HCT116 (cell line): ENCODE data around the gene DNAJC5G. TPM values are rescaled to one million over a fixed set of nuclear protein-coding genes. Genes with fewer than 3 reads are reported as not detected.

Experiments used
- ATAC-seq: fragments of 200-7000 bp; cut with Tn5 transposase; 2 replicates; pipeline ENCODE4 v1.9.1; 2020; ENCODE audit warnings: mild to moderate bottlenecking, moderate library complexity
- BruUV-seq: library from RNA; stranded (reverse); fragments of 400-500 nt; replicated peaks from 2 replicates; lab custom pipeline; 2021; lab: Mats Ljungman, UMichigan
- CTCF ChIA-PET: fragments of 300-600 bp; sonication (Branson Sonifier 250); formaldehyde crosslinking; loops from one replicate; lab custom pipeline; 2021; ENCODE audit warnings: antibody characterized with exemption; lab: Charles Lee
- POLR2A ChIA-PET: fragments of 300-600, 350-600 bp; sonication (Branson Sonifier 250); formaldehyde crosslinking; loops from one replicate; lab custom pipeline; 2021; ENCODE audit warnings: antibody characterized with exemption; lab: Charles Lee
- RAD21 ChIA-PET, 2 experiments: fragments of 300-600 bp; sonication (Branson Sonifier 250); formaldehyde crosslinking; loops; one replicate each; lab custom pipeline; 2023; ENCODE audit warnings: low total read pairs in 2 of 2; ENCODE audit not compliant: uncharacterized antibody in 2 of 2, unreplicated experiment in 2 of 2, low non-redundant PET in 1 of 2; lab: Charles Lee
- DNase-seq: peaks from one replicate; pipeline ENCODE4 v3.0.0-alpha.2; 2010; ENCODE audit warnings: low read depth, low spot score
- H2AFZ ChIP-seq: fragments of 200-600 bp; shearing (Covaris generic), sonication (generic); 2 replicates; pipeline ENCODE4 v1.6.1; 2017; ENCODE audit warnings: low read depth, mixed run types, mixed read lengths, antibody characterized with exemption, low read length; ENCODE audit not compliant: poor library complexity, severe bottlenecking
- H3K27ac ChIP-seq: 2 replicates; pipeline ENCODE4 v1.5.1; 2012; ENCODE audit warnings: low read depth, low read length
- H3K27me3 ChIP-seq: fragments of 200-600 bp; sonication (generic); 2 replicates; pipeline ENCODE4 v1.6.1; 2016; ENCODE audit warnings: mixed run types, low read length, mixed read lengths; ENCODE audit not compliant: insufficient read depth
- H3K36me3 ChIP-seq, 2 experiments: fragments of 200-500 bp in 1 of 2; fragments of 200-600 bp in 1 of 2; sonication (Bioruptor generic) in 1 of 2; sonication (generic) in 1 of 2; 2 replicates each; pipeline versions ENCODE4 v1.5.1 to v1.6.1; 2014 to 2016; ENCODE audit warnings: low read length in 2 of 2, inconsistent platforms in 1 of 2, mixed read lengths in 1 of 2, mixed run types in 1 of 2; ENCODE audit not compliant: insufficient read depth in 2 of 2, control insufficient read depth in 1 of 2
- H3K4me1 ChIP-seq, 2 experiments: fragments of 200-600 bp in 1 of 2; sonication (generic) in 1 of 2; 2 replicates each; pipeline versions ENCODE4 v1.5.1 to v1.6.1; 2012 to 2017; ENCODE audit warnings: low read length in 2 of 2, inconsistent platforms in 1 of 2, mild to moderate bottlenecking in 1 of 2, mixed read lengths in 1 of 2, mixed run types in 1 of 2, moderate library complexity in 1 of 2; ENCODE audit not compliant: insufficient read depth in 2 of 2, control insufficient read depth in 1 of 2
- H3K4me2 ChIP-seq: fragments of 200-600 bp; sonication (generic); 2 replicates; pipeline ENCODE4 v1.6.1; 2017; ENCODE audit warnings: mixed run types, low read length, mixed read lengths
- H3K4me3 ChIP-seq, 2 experiments: fragments of 200-600 bp in 1 of 2; sonication (generic) in 1 of 2; replicated peaks in 1 of 2; 2 replicates each; pipeline ENCODE4 v1.5.1; 2011 to 2016; ENCODE audit warnings: low read length in 2 of 2, control low read depth in 1 of 2, low read depth in 1 of 2, mild to moderate bottlenecking in 1 of 2, mixed read lengths in 1 of 2, mixed run types in 1 of 2
- H3K79me2 ChIP-seq: fragments of 200-600 bp; sonication (generic); 2 replicates; pipeline ENCODE4 v1.6.1; 2017; ENCODE audit warnings: mild to moderate bottlenecking, mixed run types, low read length, moderate library complexity, mixed read lengths; ENCODE audit not compliant: insufficient read depth
- H3K9ac ChIP-seq: fragments of 200-600 bp; sonication (generic); 2 replicates; pipeline ENCODE4 v1.6.1; 2016; ENCODE audit warnings: low read length, mixed read lengths
- H3K9me2 ChIP-seq: fragments of 200-600 bp; sonication (generic), shearing (Covaris generic); 2 replicates; pipeline ENCODE4 v1.6.1; 2017; ENCODE audit warnings: mixed run types, mild to moderate bottlenecking, moderate library complexity; ENCODE audit not compliant: insufficient read depth
- H3K9me3 ChIP-seq, 2 experiments: fragments of 200-500 bp in 1 of 2; fragments of 200-600 bp in 1 of 2; sonication (Bioruptor generic) in 1 of 2; sonication (generic) in 1 of 2; 2 replicates each; pipeline ENCODE4 v1.6.1; 2014 to 2017; ENCODE audit warnings: low read length in 2 of 2, mixed read lengths in 2 of 2, inconsistent platforms in 1 of 2, low read depth in 1 of 2, mild to moderate bottlenecking in 1 of 2, mixed run types in 1 of 2, moderate library complexity in 1 of 2; ENCODE audit not compliant: control insufficient read depth in 1 of 2, insufficient read depth in 1 of 2
- H4K20me1 ChIP-seq: fragments of 200-600 bp; sonication (generic), shearing (Covaris generic); 2 replicates; pipeline ENCODE4 v1.6.1; 2017; ENCODE audit warnings: mixed run types, mild to moderate bottlenecking, moderate library complexity; ENCODE audit not compliant: insufficient read depth
- CBX3 ChIP-seq: IDR thresholded peaks from 2 replicates; pipeline ENCODE4 v1.6.1; 2012; ENCODE audit warnings: low read depth
- CEBPB ChIP-seq: IDR thresholded peaks from 2 replicates; pipeline ENCODE4 v1.6.1; 2012; ENCODE audit warnings: low read depth
- CTCF ChIP-seq, 3 experiments: fragments of 200-600 bp in 1 of 3; sonication (generic) in 1 of 3; IDR thresholded peaks in 2 of 3; conservative IDR thresholded peaks in 1 of 3; 2 replicates each; pipeline ENCODE4 v1.5.1; 2012 to 2017; ENCODE audit warnings: low read depth in 2 of 3, low read length in 2 of 3, antibody characterized with exemption in 1 of 3, borderline replicate concordance in 1 of 3, control low read depth in 1 of 3, mild to moderate bottlenecking in 1 of 3, mixed read lengths in 1 of 3, mixed run types in 1 of 3, moderate library complexity in 1 of 3; ENCODE audit not compliant: insufficient read depth in 1 of 3
- ELF1 ChIP-seq: IDR thresholded peaks from 2 replicates; pipeline ENCODE4 v1.6.1; 2012; ENCODE audit warnings: low read depth, borderline replicate concordance
- EZH2 ChIP-seq: fragments of 200-600 bp; sonication (generic); IDR thresholded peaks from 2 replicates; pipeline ENCODE4 v1.6.1; 2017; ENCODE audit warnings: antibody characterized with exemption, mixed run types
- FOSL1 ChIP-seq: IDR thresholded peaks from 2 replicates; pipeline ENCODE4 v1.6.1; 2012; ENCODE audit warnings: low read depth
- JUND ChIP-seq: IDR thresholded peaks from 2 replicates; pipeline ENCODE4 v1.6.1; 2012
- MAX ChIP-seq: IDR thresholded peaks from 2 replicates; pipeline ENCODE4 v1.6.1; 2012
- POLR2A ChIP-seq: IDR thresholded peaks from 2 replicates; pipeline ENCODE4 v1.7.0; 2011; ENCODE audit warnings: borderline replicate concordance; ENCODE audit not compliant: insufficient read depth, insufficient read length; ENCODE audit errors: extremely low read depth
- POLR2AphosphoS5 ChIP-seq: IDR thresholded peaks from 2 replicates; pipeline ENCODE4 v1.6.1; 2011; ENCODE audit warnings: mild to moderate bottlenecking, low read depth, low read length, moderate library complexity
- SIN3A ChIP-seq: IDR thresholded peaks from 2 replicates; pipeline ENCODE4 v1.6.1; 2012; ENCODE audit warnings: low read depth
- SRF ChIP-seq: IDR thresholded peaks from 2 replicates; pipeline ENCODE4 v1.6.1; 2012; ENCODE audit warnings: low read depth
- TCF7L2 ChIP-seq: IDR thresholded peaks from 2 replicates; pipeline ENCODE4 v1.7.0; 2011; ENCODE audit warnings: borderline replicate concordance, inconsistent platforms; ENCODE audit not compliant: insufficient read depth, insufficient read length; ENCODE audit errors: extremely low read depth
- YY1 ChIP-seq: IDR thresholded peaks from 2 replicates; pipeline ENCODE4 v1.6.1; 2011; ENCODE audit warnings: low read length, low read depth, moderate library complexity, mild to moderate bottlenecking; ENCODE audit not compliant: insufficient replicate concordance; ENCODE audit errors: extremely low read depth
- ZFX ChIP-seq: fragments of 450-650 bp; IDR thresholded peaks from 2 replicates; pipeline ENCODE4 v1.6.1; 2017
- intact Hi-C: fragments of 100-400 bp; cut with micrococcal nuclease; formaldehyde crosslinking; loops from 2 replicates; pipeline ENCODE4 v1.10.0; 2022
- total RNA-seq: library from RNA; stranded (reverse); gene quantifications from one replicate; pipeline ENCODE4 v1.2.1, GENCODE V29; 2021; ENCODE audit not compliant: unreplicated experiment
- TF ChIP-seq, protein P1 (sequence below): IDR thresholded peaks from 2 replicates; pipeline ENCODE4 v1.6.1; 2011; ENCODE audit warnings: mild to moderate bottlenecking, low read length, moderate library complexity; ENCODE audit not compliant: insufficient replicate concordance; ENCODE audit errors: extremely low read depth
- TF ChIP-seq, protein P2 (sequence below): IDR thresholded peaks from 2 replicates; pipeline ENCODE4 v1.6.1; 2012; ENCODE audit warnings: low read depth

The DNAJC5G gene
- total RNA-seq, 1 experiment from 2014 or later = 2.5 TPM

DNA sequence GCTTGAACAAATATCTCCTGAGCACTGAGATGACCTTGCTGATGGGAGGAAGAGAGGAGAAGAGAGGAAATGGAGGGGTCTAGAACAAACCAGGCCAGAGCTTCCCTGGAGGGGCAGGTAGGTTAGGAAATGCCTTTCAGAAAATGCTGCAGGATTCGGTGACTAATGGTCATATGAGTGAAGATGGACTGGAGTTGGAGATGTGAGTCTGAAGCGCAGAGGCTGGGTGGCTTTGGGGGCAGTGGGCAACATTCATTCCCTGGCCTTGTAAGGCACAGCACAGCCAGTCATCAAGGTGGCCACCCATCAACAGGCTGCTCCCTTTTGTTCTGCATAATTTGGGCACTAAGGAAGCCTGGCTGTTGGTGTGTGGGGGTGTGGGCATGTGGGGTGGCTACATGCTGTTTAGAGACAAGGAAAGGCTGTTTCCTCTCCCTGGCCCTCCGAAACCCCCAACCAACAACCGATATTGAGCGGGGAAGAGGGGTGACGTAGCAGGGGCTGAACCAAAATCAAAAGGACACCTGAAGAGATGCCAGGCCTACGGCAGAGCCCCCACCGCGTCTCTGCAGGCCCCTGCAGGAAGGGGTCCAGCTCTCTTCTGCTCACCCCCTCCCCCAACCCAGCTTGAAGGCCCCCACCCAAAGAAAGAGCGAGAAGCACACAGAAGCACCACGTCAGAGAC lies 13.8 kb upstream of the DNAJC5G start:
- peaks cover 0 to 2% of the 10 kb centered on the region in 2 experiments; a peak in 1 of 4 replicates for H3K36me3 ChIP-seq
- no peak overlapping the region for H2AFZ ChIP-seq
- H3K4me2 ChIP-seq = peak overlapping the region; percentile 99
- intact Hi-C loops = loop anchor here (5.0 kb wide), 1 partner anchor 61 kb away; the partner anchor contains the start of gene MPV17
- ChIA-PET CTCF (interaction anchor here (1.6 kb wide), 1 partner anchor 42 kb away, joined by 6 read pairs; no protein-coding TSS in a partner anchor), POLR2A (interaction anchor here (0.5 kb wide), 1 partner anchor 101 kb away, joined by 3 read pairs; no protein-coding TSS in a partner anchor), RAD21 (no interaction called here)
- DNase-seq (no peak), ATAC-seq (no peak)
- peaks cover 19 to 37% of the 10 kb centered on the region in 2 experiments for H3K4me1 ChIP-seq
- H3K9ac ChIP-seq = peak overlapping the region; percentile 79
- H3K9me2 ChIP-seq = no peaks in the 10 kb centered on the region
- peaks cover 13% of the 10 kb centered on the region; the same call in 1 of the 2 replicates for H3K27me3 ChIP-seq
- no peaks in the 10 kb centered on the region for H3K9me3 ChIP-seq
- no peak for TF ChIP-seq SRF
- TF ChIP-seq YY1 = no peak
- TF ChIP-seq ZFX = no peak
- no peak for TF ChIP-seq POLR2A
- TF ChIP-seq SIN3A = no peak
- no peak for TF ChIP-seq EZH2
- no peak for TF ChIP-seq ELF1
- no peak for TF ChIP-seq CTCF (IDR thresholded peaks at IDR 0.05 in 2 of 3, conservative IDR thresholded peaks at IDR 0.05 in 1 of 3; ENCODE audit: borderline replicate concordance in 1 of 3, insufficient read depth in 1 of 3, low read depth in 2 of 3, low read length in 2 of 3)
- no peak for TF ChIP-seq FOSL1
- no peak for TF ChIP-seq POLR2AphosphoS5
- TF ChIP-seq CEBPB = no peak
- no peak for TF ChIP-seq MAX
- no peak for TF ChIP-seq JUND
- no peak for TF ChIP-seq CBX3
- TF ChIP-seq, protein P1, sequence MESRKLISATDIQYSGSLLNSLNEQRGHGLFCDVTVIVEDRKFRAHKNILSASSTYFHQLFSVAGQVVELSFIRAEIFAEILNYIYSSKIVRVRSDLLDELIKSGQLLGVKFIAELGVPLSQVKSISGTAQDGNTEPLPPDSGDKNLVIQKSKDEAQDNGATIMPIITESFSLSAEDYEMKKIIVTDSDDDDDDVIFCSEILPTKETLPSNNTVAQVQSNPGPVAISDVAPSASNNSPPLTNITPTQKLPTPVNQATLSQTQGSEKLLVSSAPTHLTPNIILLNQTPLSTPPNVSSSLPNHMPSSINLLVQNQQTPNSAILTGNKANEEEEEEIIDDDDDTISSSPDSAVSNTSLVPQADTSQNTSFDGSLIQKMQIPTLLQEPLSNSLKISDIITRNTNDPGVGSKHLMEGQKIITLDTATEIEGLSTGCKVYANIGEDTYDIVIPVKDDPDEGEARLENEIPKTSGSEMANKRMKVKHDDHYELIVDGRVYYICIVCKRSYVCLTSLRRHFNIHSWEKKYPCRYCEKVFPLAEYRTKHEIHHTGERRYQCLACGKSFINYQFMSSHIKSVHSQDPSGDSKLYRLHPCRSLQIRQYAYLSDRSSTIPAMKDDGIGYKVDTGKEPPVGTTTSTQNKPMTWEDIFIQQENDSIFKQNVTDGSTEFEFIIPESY = no peak
- TF ChIP-seq TCF7L2 = no peak
- TF ChIP-seq, protein P2, sequence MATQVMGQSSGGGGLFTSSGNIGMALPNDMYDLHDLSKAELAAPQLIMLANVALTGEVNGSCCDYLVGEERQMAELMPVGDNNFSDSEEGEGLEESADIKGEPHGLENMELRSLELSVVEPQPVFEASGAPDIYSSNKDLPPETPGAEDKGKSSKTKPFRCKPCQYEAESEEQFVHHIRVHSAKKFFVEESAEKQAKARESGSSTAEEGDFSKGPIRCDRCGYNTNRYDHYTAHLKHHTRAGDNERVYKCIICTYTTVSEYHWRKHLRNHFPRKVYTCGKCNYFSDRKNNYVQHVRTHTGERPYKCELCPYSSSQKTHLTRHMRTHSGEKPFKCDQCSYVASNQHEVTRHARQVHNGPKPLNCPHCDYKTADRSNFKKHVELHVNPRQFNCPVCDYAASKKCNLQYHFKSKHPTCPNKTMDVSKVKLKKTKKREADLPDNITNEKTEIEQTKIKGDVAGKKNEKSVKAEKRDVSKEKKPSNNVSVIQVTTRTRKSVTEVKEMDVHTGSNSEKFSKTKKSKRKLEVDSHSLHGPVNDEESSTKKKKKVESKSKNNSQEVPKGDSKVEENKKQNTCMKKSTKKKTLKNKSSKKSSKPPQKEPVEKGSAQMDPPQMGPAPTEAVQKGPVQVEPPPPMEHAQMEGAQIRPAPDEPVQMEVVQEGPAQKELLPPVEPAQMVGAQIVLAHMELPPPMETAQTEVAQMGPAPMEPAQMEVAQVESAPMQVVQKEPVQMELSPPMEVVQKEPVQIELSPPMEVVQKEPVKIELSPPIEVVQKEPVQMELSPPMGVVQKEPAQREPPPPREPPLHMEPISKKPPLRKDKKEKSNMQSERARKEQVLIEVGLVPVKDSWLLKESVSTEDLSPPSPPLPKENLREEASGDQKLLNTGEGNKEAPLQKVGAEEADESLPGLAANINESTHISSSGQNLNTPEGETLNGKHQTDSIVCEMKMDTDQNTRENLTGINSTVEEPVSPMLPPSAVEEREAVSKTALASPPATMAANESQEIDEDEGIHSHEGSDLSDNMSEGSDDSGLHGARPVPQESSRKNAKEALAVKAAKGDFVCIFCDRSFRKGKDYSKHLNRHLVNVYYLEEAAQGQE = no peak
- H3K27ac ChIP-seq = no peak overlapping the region
- no peaks in the 10 kb centered on the region for H4K20me1 ChIP-seq
- H3K79me2 ChIP-seq = peaks cover 13% of the 10 kb centered on the region; the same call in 1 of the 2 replicates
- H3K4me3 ChIP-seq = peak overlapping the region; percentile 73 to 84
- BruUV-seq = TSS peak; percentile 39
